ENCODE data around the gene FXYD7. TPM values are rescaled to one million over a fixed set of nuclear protein-coding genes. Genes with fewer than 3 reads are reported as not detected.

FXYD7 gene
- polyA plus RNA-seq, 1 donor (not counting 4 experiments of a cell fraction or from before 2014, with no cell fraction given), result not detected

- H3K9me1 ChIP-seq (ENCODE audit: control insufficient read depth, extremely low read depth, insufficient read depth, low read length), result no peaks in the 10 kb centered on the region
- H3K27ac ChIP-seq (ENCODE audit: control insufficient read depth, insufficient read depth, low read length), result peak overlapping the region; percentile 43
- no peak for TF ChIP-seq CTCF (optimal IDR thresholded peaks at IDR 0.05 in 1 of 3, IDR thresholded peaks at IDR 0.05 in 1 of 3, conservative IDR thresholded peaks at IDR 0.05 in 1 of 3; ENCODE audit: extremely low read depth in 1 of 3, insufficient read depth in 2 of 3, low read length in 3 of 3)
- no peak for TF ChIP-seq EZH2 (IDR thresholded peaks at IDR 0.05; ENCODE audit: low read length)
- H3K9me3 ChIP-seq (ENCODE audit: control insufficient read depth, low read depth, low read length), result no peaks in the 10 kb centered on the region
- H3K27me3 ChIP-seq (ENCODE audit: control insufficient read depth, extremely low read depth, insufficient read depth, low read length), result no peaks in the 10 kb centered on the region
- H3K79me2 ChIP-seq (ENCODE audit: control insufficient read depth, insufficient read depth, low read length), result no peaks in the 10 kb centered on the region
- no peak overlapping the region for H3K4me3 ChIP-seq (ENCODE audit: control insufficient read depth in 2 of 3, extremely low read depth in 1 of 3, insufficient read depth in 2 of 3, low read depth in 1 of 3, low read length in 3 of 3)
- H3K4me1 ChIP-seq (ENCODE audit: control insufficient read depth, extremely low read depth, insufficient read depth, low read length), result peaks cover 36% of the 10 kb centered on the region
- no peak for FAIRE-seq
- H3K9ac ChIP-seq (ENCODE audit: control insufficient read depth, extremely low read depth, insufficient read depth, low read length), result no peak overlapping the region
- dilution Hi-C loops (cut with MboI; ENCODE audit: extremely low pct_ligation_motif_present, low sequenced_read_pairs), result no loop called here
- H2AFZ ChIP-seq (ENCODE audit: control insufficient read depth, low read length), result no peak overlapping the region
- no peaks in the 10 kb centered on the region for H3K36me3 ChIP-seq (ENCODE audit: control insufficient read depth in 2 of 2, extremely low read depth in 1 of 2, insufficient read depth in 2 of 2, low read length in 2 of 2)
- peak overlapping the region; percentile 10 for H3K4me2 ChIP-seq (ENCODE audit: control insufficient read depth, extremely low read depth, insufficient read depth, low read depth, low read length)
- no peaks in the 10 kb centered on the region for H4K20me1 ChIP-seq (ENCODE audit: control insufficient read depth, extremely low read depth, insufficient read depth, low read length)
- DNase-seq (ENCODE audit: low read depth, low spot score), result no peak
These were observed 34.3 kb upstream of the FXYD7 start for GRCh38 chr19:35108730-35109129.

GRCh38 chr19:35109395-35110112, 33.5 kb upstream of the FXYD7 start:
- no peaks in the 10 kb centered on the region for H3K9me3 ChIP-seq (ENCODE audit: control insufficient read depth, low read depth, low read length)
- H3K4me2 ChIP-seq (ENCODE audit: control insufficient read depth, extremely low read depth, insufficient read depth, low read depth, low read length), result peak overlapping the region; percentile 69
- peak overlapping the region; percentile 63 for H3K27ac ChIP-seq (ENCODE audit: control insufficient read depth, insufficient read depth, low read length)
- H3K9me1 ChIP-seq (ENCODE audit: control insufficient read depth, extremely low read depth, insufficient read depth, low read length), result no peaks in the 10 kb centered on the region
- peak; percentile 86 for FAIRE-seq
- peak overlapping the region; percentile 74 for H2AFZ ChIP-seq (ENCODE audit: control insufficient read depth, low read length)
- dilution Hi-C loops (cut with MboI; ENCODE audit: extremely low pct_ligation_motif_present, low sequenced_read_pairs), result no loop called here
- H3K79me2 ChIP-seq (ENCODE audit: control insufficient read depth, insufficient read depth, low read length), result no peaks in the 10 kb centered on the region
- TF ChIP-seq CTCF (optimal IDR thresholded peaks at IDR 0.05 in 1 of 3, IDR thresholded peaks at IDR 0.05 in 1 of 3, conservative IDR thresholded peaks at IDR 0.05 in 1 of 3; ENCODE audit: extremely low read depth in 1 of 3, insufficient read depth in 2 of 3, low read length in 3 of 3) (peak in 2 of 3 experiments; percentile 3 to 15), EZH2 (IDR thresholded peaks at IDR 0.05; ENCODE audit: low read length) (no peak)
- no peak for DNase-seq (ENCODE audit: low read depth, low spot score)
- peak overlapping the region; percentile 47 for H3K9ac ChIP-seq (ENCODE audit: control insufficient read depth, extremely low read depth, insufficient read depth, low read length)
- H3K4me3 ChIP-seq (ENCODE audit: control insufficient read depth in 2 of 3, extremely low read depth in 1 of 3, insufficient read depth in 2 of 3, low read depth in 1 of 3, low read length in 3 of 3), result peak overlapping the region in 2 of 3 experiments; percentile 18 to 19
- H4K20me1 ChIP-seq (ENCODE audit: control insufficient read depth, extremely low read depth, insufficient read depth, low read length), result no peaks in the 10 kb centered on the region
- H3K4me1 ChIP-seq (ENCODE audit: control insufficient read depth, extremely low read depth, insufficient read depth, low read length), result peaks cover 40% of the 10 kb centered on the region
- no peaks in the 10 kb centered on the region for H3K36me3 ChIP-seq (ENCODE audit: control insufficient read depth in 2 of 2, extremely low read depth in 1 of 2, insufficient read depth in 2 of 2, low read length in 2 of 2)
- no peaks in the 10 kb centered on the region for H3K27me3 ChIP-seq (ENCODE audit: control insufficient read depth, extremely low read depth, insufficient read depth, low read length)
